CD4-positive, alpha-beta T cell treated with Interleukin-2 at 100 ng/mL for 4 hours (primary cell): Measurements from ENCODE around the gene STS.
"Not testable (repeated sequence)": the region's sequence is repeated elsewhere in the genome, so short reads cannot be mapped to it uniquely, and the experiment has no call there.

Source experiments
- DNase-seq: peaks from one replicate; pipeline ENCODE4 v3.0.0-alpha.2; 2020; ENCODE audit warnings: low spot score

STS gene

GRCh38 chrX:7143076-7143475 lies 4.4 kb upstream of the STS start:
- no peak for DNase-seq

DNA sequence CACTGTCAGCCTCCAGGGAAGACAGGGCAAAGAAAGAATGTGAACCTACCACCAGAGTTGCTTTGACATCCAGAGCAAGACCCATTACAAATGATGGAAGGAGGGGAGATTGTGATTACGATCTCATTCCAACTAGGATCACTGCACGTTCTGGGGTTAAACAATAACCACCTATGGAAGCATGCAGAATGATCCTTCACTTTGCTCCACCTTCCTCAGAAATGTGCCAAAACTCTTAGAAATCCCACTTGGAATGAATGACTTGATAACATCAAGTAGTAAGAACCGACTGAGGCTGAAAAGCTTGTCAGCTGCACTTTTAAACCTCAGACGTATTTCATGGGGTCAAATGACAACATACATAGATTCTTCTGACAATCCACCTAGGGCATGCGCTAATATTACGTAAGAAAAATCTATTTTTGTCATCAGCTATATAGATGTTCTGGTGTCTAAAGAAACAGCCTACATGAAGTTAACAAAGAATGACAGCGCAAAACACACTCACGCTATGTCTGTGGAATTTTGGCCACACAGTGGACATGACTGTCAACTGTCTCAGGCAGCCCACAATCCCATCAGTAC lies 3.5 kb upstream of the STS start:
- DNase-seq = no peak

DNA sequence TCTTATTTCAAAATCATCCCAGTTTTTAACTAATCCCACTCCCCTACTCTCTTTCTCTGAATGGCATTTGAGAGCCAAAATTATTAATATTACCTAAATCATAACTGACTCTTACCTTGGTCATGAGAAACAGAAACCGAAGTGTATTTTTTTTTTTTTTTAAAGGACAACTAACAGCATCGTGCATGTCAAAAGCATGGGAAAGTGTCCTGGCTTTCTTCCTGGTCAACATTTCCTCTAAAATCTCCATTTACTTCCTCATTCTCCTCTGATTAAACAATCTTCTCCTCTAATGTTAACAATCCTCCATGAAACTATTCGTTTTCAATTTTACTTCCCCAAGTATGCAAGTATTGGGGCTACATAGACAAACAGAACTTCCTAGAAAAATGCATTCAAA lies 2.1 kb upstream of the STS start:
- no peak for DNase-seq

DNA sequence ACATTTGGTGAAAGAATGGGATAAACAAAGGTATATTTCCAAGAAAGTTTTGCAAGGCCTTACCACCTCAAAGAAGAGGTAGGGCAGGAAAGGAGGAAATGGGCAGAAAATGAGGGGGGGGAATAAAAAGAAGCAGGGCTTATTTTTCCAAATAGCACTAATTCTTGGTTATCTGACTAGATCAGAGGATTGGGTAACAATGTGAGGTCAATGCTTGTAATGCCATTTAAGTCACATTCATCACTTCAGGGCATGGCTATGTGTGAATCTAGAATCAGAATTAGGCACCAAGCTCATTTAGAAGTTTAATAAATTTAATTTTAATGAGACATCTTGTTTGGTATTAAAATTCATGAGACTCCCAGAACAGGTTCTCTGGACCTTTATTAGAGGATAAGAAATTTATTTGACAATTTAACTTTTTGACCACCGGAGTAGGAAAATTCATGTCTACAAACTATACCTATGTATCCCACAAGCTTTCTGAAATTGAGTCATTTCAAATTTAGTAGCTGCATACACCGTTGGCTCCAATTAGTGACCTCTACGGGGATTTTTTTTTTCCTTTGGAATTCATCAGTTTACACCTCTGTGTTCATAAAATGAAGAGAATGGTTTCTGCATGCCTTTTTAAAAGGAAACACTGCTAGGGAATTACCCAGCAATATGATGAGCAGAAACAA lies 1.4 kb upstream of the STS start:
- no peak for DNase-seq

DNA sequence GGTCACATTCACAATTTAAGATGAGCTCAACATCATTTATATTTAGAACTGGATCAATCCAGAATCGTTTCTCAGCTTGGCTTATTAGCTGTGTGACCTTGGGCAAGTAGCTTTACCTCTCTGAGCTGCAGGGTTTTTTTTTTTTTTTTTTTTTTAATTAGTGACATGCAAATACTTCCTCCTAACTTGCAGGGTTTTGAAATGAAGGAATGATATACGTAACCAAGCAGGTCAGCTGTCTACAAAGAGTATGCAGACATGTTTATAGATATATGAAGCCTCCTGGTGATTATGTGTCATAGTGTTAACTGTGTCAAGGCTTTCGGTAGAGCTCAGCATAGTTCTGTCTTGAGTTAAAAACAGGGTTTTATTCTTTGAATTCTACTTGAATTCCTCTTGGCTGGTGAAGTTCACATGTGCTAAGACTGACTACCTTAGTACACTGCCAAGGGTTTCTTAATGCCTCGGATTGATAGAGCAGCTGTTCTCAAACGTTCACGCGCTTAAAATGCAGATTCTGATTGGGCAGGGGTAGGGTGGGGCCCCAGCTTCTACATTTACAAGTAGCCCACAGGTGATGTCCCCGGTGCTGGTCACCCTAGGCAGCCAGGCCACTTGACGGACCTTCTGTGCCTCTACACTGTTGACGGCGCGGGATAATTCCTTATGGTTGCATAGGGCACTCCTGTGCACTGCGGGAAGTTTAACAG lies 654 bp upstream of the STS start:
- peak; percentile 8 for DNase-seq

GRCh38 chrX:7147978-7148854 lies 704 bp downstream of the STS start, which contains the start of gene PUDP:
PUDP (minus strand) TSS chrX:7148153; CDS start chrX:7148113, 40 bp downstream.
- DNase-seq = peak; percentile 82

- no peak for DNase-seq
Measured at GRCh38 chrX:7149411-7149810, 1.9 kb downstream of the STS start.

- no peak for DNase-seq
Measured at GRCh38 chrX:7153231-7153630, 5.7 kb downstream of the STS start.

DNA sequence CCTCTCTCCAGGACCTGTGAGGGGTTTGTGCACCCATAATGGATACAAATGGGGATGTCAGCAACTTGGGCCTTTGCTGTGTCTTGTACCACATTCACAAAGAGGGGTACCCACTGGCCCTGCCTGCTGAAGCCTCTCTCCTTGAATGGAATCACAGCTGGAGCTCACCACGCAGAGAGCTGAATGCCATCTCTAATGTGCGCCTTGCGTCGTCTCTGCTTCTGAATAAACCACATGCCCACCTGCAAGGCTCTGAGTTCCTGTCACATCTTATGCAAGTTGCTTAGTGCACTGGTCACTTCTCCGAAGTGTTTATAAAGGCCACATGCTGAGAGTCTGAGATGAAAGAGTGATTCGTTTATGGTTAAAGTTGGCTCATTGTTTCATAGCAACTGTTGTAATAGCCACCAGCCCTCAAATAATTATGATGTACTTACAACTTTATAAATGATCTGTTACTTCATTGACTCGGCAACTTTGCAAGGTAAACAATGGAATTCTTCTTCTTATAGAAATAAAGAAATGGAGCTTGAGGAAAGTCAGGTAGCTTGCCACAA lies 6.6 kb downstream of the STS start:
- no peak for DNase-seq

DNA sequence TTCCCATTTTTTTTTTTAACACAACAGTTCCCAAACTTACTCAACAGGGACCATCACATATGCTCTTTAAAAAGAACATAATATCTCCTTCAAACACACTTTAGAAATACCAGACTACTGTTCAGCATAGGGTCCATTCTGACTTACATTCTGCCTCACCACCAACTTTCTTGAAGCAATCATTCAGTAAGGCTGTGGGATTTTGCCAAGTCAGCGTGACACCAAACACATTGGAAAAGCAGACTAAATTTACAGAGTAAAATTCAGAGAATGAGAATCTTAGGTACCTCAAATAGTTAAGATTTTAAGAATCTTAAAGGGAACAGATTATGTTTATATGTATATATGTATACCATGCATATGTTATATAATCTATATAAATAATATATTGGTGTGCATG lies 7.7 kb downstream of the STS start:
- no peak for DNase-seq

- no peak for DNase-seq
Measured at GRCh38 chrX:7156879-7157278, 9.4 kb downstream of the STS start.

- DNase-seq = no peak
Measured at GRCh38 chrX:7158468-7158990, 11.0 kb downstream of the STS start.

- DNase-seq = no peak
Measured at GRCh38 chrX:7159149-7159861, 11.8 kb downstream of the STS start.

- DNase-seq = no peak
Measured at GRCh38 chrX:7163146-7163677, 15.7 kb downstream of the STS start.

- no peak for DNase-seq
Measured at GRCh38 chrX:7164174-7164573, 16.7 kb downstream of the STS start.

DNA sequence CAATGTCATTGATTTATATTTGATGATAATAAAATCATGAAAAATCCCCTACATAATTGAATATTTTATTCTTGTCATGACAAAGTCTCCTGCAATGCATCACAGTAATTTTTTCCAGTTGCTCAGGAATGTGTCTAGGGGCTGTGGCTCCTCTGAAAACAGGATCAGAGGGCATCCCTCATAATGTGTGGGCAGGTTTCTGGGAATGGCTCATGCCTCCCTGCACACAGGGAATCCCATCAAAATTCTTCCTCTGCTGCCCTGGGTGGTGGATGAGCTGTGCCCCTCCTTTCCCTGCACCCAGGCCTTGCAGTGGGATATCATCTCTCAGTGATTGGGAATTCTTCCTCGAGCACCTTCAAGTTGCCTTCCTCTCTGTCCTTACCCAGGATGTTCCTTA lies 20.9 kb downstream of the STS start:
- no peak for DNase-seq

GRCh38 chrX:7169627-7170026 lies 22.1 kb downstream of the STS start:
- no peak for DNase-seq

DNA sequence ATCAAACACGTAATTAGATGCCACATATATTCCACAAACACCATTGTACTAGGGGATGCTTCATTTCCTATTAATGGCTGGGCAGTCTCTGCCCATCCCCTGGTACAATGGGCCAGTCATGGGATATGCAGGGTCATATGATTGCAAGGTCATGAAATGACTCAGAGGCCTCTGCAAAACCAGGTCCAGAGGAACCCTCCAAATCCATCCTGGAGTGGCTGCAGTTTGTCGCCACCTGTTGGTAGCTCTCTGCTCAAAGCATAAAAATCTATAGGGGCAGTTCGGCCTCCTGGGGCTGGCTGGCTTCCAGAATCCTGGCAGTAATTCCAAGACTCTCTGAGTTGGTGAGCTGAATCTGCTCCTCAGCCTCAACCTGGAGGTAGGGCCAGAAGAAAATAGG lies 23.4 kb downstream of the STS start:
- DNase-seq = peak; percentile 28

- not testable (repeated sequence) for DNase-seq
Measured at GRCh38 chrX:7178859-7179258, 31.3 kb downstream of the STS start.

- no peak for DNase-seq
Measured at GRCh38 chrX:7179446-7179845, 31.9 kb downstream of the STS start.

- DNase-seq = no peak
Measured at GRCh38 chrX:7184816-7185215, 37.3 kb downstream of the STS start.
